Activated CD8-positive, alpha-beta T cell treated with anti-CD3 and anti-CD28 coated beads, Interleukin-2, amount 10 ng/mL, durations not matched to agents 7 days and 5 days (primary cell): ENCODE data around the gene TTLL9. TPM values are rescaled to one million over a fixed set of nuclear protein-coding genes. Genes with fewer than 3 reads are reported as not detected.

Experiments
- ATAC-seq: fragments of 150-1000 bp; cut with Tn5 transposase; one replicate; pipeline ENCODE4 v1.10.0; 2021; ENCODE audit warnings: moderate library complexity
- CTCF ChIA-PET: fragments of 350-600 bp; sonication (Branson Sonifier 250); formaldehyde crosslinking; loops from one replicate; lab custom pipeline; 2021; ENCODE audit warnings: antibody characterized with exemption; lab: Charles Lee
- POLR2A ChIA-PET: fragments of 350-600 bp; sonication (Branson Sonifier 250); formaldehyde crosslinking; loops from one replicate; lab custom pipeline; 2021; ENCODE audit warnings: antibody characterized with exemption; lab: Charles Lee
- DNase-seq: peaks from one replicate; pipeline ENCODE4 v3.0.0-alpha.2; 2020
- H3K27ac Mint-ChIP-seq: one replicate; pipeline ENCODE4 v1.8.0; 2021; ENCODE audit warnings: mild to moderate bottlenecking, mixed read lengths
- H3K27me3 Mint-ChIP-seq: one replicate; pipeline ENCODE4 v1.8.0; 2021; ENCODE audit warnings: low read depth, mixed read lengths
- H3K36me3 Mint-ChIP-seq: one replicate; pipeline ENCODE4 v1.8.0; 2021; ENCODE audit warnings: low read depth, mixed read lengths
- H3K4me1 Mint-ChIP-seq: one replicate; pipeline ENCODE4 v1.8.0; 2021; ENCODE audit warnings: low read depth, mixed read lengths
- H3K4me3 Mint-ChIP-seq: one replicate; pipeline ENCODE4 v1.8.0; 2021; ENCODE audit warnings: mild to moderate bottlenecking, mixed read lengths
- H3K9me3 Mint-ChIP-seq: one replicate; pipeline ENCODE4 v1.8.0; 2022; ENCODE audit warnings: mixed read lengths; ENCODE audit not compliant: insufficient read depth
- total RNA-seq, 2 experiments: library from RNA; stranded (reverse); gene quantifications; one replicate each; pipeline ENCODE4 v1.2.3, GENCODE V29; 2021

Gene TTLL9
- total RNA-seq, 2 experiments from 2014 or later: not detected

GRCh38 chr20:31897541-31897940 is 27.1 kb downstream of the TTLL9 start:
- Mint-ChIP-seq H3K4me3 (no peak overlapping the region), H3K4me1 (no peaks in the 10 kb centered on the region), H3K36me3 (no peaks in the 10 kb centered on the region), H3K9me3 (no peaks in the 10 kb centered on the region), H3K27ac (no peak overlapping the region), H3K27me3 (peaks cover 4% of the 10 kb centered on the region)
- DNase-seq: no peak
- POLR2A ChIA-PET: no interaction called here
- ATAC-seq: no peak
- CTCF ChIA-PET: interaction anchor here (1.4 kb wide), 1 partner anchor 74 kb away, joined by 4 read pairs; no protein-coding TSS in a partner anchor

- peaks cover 2% of the 10 kb centered on the region for H3K27me3 Mint-ChIP-seq
- no peak overlapping the region for H3K4me3 Mint-ChIP-seq
- no peaks in the 10 kb centered on the region for H3K4me1 Mint-ChIP-seq
- H3K27ac Mint-ChIP-seq: no peak overlapping the region
- ChIA-PET CTCF (no interaction called here), POLR2A (no interaction called here)
- no peaks in the 10 kb centered on the region for H3K36me3 Mint-ChIP-seq
- no peak for DNase-seq
- no peak for ATAC-seq
- no peaks in the 10 kb centered on the region for H3K9me3 Mint-ChIP-seq
Observed at GRCh38 chr20:31901615-31902014, 31.2 kb downstream of the TTLL9 start.

- H3K4me1 Mint-ChIP-seq: no peaks in the 10 kb centered on the region
- no peak overlapping the region for H3K27ac Mint-ChIP-seq
- DNase-seq: no peak
- H3K27me3 Mint-ChIP-seq: peaks cover 3% of the 10 kb centered on the region
- CTCF ChIA-PET: no interaction called here
- no peaks in the 10 kb centered on the region for H3K9me3 Mint-ChIP-seq
- ATAC-seq: no peak
- H3K36me3 Mint-ChIP-seq: no peaks in the 10 kb centered on the region
- POLR2A ChIA-PET: no interaction called here
- no peak overlapping the region for H3K4me3 Mint-ChIP-seq
Observed at GRCh38 chr20:31903627-31904386, 33.4 kb downstream of the TTLL9 start.

GRCh38 chr20:31906001-31906400 is 35.6 kb downstream of the TTLL9 start:
- Mint-ChIP-seq H3K4me3 (no peak overlapping the region), H3K27ac (no peak overlapping the region), H3K36me3 (no peaks in the 10 kb centered on the region), H3K27me3 (peaks cover 4% of the 10 kb centered on the region), H3K9me3 (no peaks in the 10 kb centered on the region), H3K4me1 (no peaks in the 10 kb centered on the region)
- no peak for ATAC-seq
- POLR2A ChIA-PET: no interaction called here
- no peak for DNase-seq
- CTCF ChIA-PET: no interaction called here

GRCh38 chr20:31907046-31907445 is 36.6 kb downstream of the TTLL9 start:
- H3K9me3 Mint-ChIP-seq: no peaks in the 10 kb centered on the region
- no peak overlapping the region for H3K27ac Mint-ChIP-seq
- ATAC-seq (no peak), DNase-seq (no peak)
- no peaks in the 10 kb centered on the region for H3K36me3 Mint-ChIP-seq
- CTCF ChIA-PET: no interaction called here
- POLR2A ChIA-PET: no interaction called here
- peaks cover 4% of the 10 kb centered on the region for H3K27me3 Mint-ChIP-seq
- no peak overlapping the region for H3K4me3 Mint-ChIP-seq
- no peaks in the 10 kb centered on the region for H3K4me1 Mint-ChIP-seq

GRCh38 chr20:31908016-31908415 is 37.6 kb downstream of the TTLL9 start:
- no peaks in the 10 kb centered on the region for H3K36me3 Mint-ChIP-seq
- H3K27me3 Mint-ChIP-seq: peaks cover 4% of the 10 kb centered on the region
- no peaks in the 10 kb centered on the region for H3K9me3 Mint-ChIP-seq
- DNase-seq (no peak), ATAC-seq (no peak)
- H3K4me3 Mint-ChIP-seq: no peak overlapping the region
- H3K4me1 Mint-ChIP-seq: no peaks in the 10 kb centered on the region
- no peak overlapping the region for H3K27ac Mint-ChIP-seq
- POLR2A ChIA-PET: no interaction called here
- CTCF ChIA-PET: no interaction called here

GRCh38 chr20:31908424-31908823 is 38.0 kb downstream of the TTLL9 start:
- Mint-ChIP-seq H3K9me3 (no peaks in the 10 kb centered on the region), H3K27ac (no peak overlapping the region), H3K36me3 (no peaks in the 10 kb centered on the region), H3K27me3 (peaks cover 2% of the 10 kb centered on the region), H3K4me1 (no peaks in the 10 kb centered on the region), H3K4me3 (no peak overlapping the region)
- POLR2A ChIA-PET: no interaction called here
- CTCF ChIA-PET: no interaction called here
- DNase-seq (no peak), ATAC-seq (no peak)

GRCh38 chr20:31909253-31910070 is 39.0 kb downstream of the TTLL9 start:
- Mint-ChIP-seq H3K4me1 (no peaks in the 10 kb centered on the region), H3K27ac (no peak overlapping the region), H3K36me3 (no peaks in the 10 kb centered on the region), H3K4me3 (no peak overlapping the region), H3K27me3 (peaks cover 2% of the 10 kb centered on the region), H3K9me3 (no peaks in the 10 kb centered on the region)
- no peak for DNase-seq
- ATAC-seq: no peak
- ChIA-PET POLR2A (interaction anchor here (0.6 kb wide), 1 partner anchor 35 kb away, joined by 3 read pairs; no protein-coding TSS in a partner anchor), CTCF (no interaction called here)

GRCh38 chr20:31910071-31910803 is 39.8 kb downstream of the TTLL9 start:
- POLR2A ChIA-PET: no interaction called here
- no peak overlapping the region for H3K4me3 Mint-ChIP-seq
- H3K27ac Mint-ChIP-seq: no peak overlapping the region
- DNase-seq: no peak
- H3K27me3 Mint-ChIP-seq: peaks cover 2% of the 10 kb centered on the region
- no peak for ATAC-seq
- H3K36me3 Mint-ChIP-seq: no peaks in the 10 kb centered on the region
- CTCF ChIA-PET: no interaction called here
- H3K4me1 Mint-ChIP-seq: no peaks in the 10 kb centered on the region
- no peaks in the 10 kb centered on the region for H3K9me3 Mint-ChIP-seq

- Mint-ChIP-seq H3K36me3 (no peaks in the 10 kb centered on the region), H3K27ac (no peak overlapping the region), H3K9me3 (no peaks in the 10 kb centered on the region), H3K27me3 (peaks cover 8% of the 10 kb centered on the region), H3K4me3 (no peak overlapping the region), H3K4me1 (no peaks in the 10 kb centered on the region)
- ATAC-seq: no peak
- POLR2A ChIA-PET: interaction anchor here (0.8 kb wide), 1 partner anchor 27 kb away, joined by 3 read pairs; no protein-coding TSS in a partner anchor
- CTCF ChIA-PET: no interaction called here
- DNase-seq: no peak
Observed at GRCh38 chr20:31913431-31914157, 43.2 kb downstream of the TTLL9 start.

- Mint-ChIP-seq H3K4me1 (no peaks in the 10 kb centered on the region), H3K36me3 (no peaks in the 10 kb centered on the region), H3K9me3 (no peaks in the 10 kb centered on the region), H3K27ac (no peak overlapping the region), H3K4me3 (no peak overlapping the region), H3K27me3 (peaks cover 6% of the 10 kb centered on the region)
- ChIA-PET POLR2A (interaction anchor here (0.8 kb wide), 1 partner anchor 26 kb away, joined by 3 read pairs; no protein-coding TSS in a partner anchor), CTCF (no interaction called here)
- no peak for ATAC-seq
- DNase-seq: no peak
Observed at GRCh38 chr20:31914170-31914569, 43.7 kb downstream of the TTLL9 start.
